Mesendoderm (in vitro differentiated cells): ENCODE measurements around the gene S100G. TPM values are rescaled to one million over a fixed set of nuclear protein-coding genes. Genes with fewer than 3 reads are reported as not detected.

Source experiments
- DNase-seq: peaks from one replicate; pipeline ENCODE4 v3.0.0; 2013
- H2AK5ac ChIP-seq: 2 replicates; pipeline ENCODE4 v1.6.1; 2013; ENCODE audit warnings: low read length, inconsistent platforms
- H2BK120ac ChIP-seq: 2 replicates; pipeline ENCODE4 v1.6.1; 2013; ENCODE audit warnings: low read depth, mild to moderate bottlenecking, low read length, moderate library complexity, mixed read lengths
- H2BK15ac ChIP-seq: replicated peaks from 2 replicates; pipeline ENCODE4 v1.6.1; 2013; ENCODE audit warnings: low read depth, mild to moderate bottlenecking, moderate library complexity
- H2BK5ac ChIP-seq: 2 replicates; pipeline ENCODE4 v1.6.1; 2013; ENCODE audit warnings: low read length, inconsistent platforms
- H3K18ac ChIP-seq: 2 replicates; pipeline ENCODE4 v1.6.1; 2013; ENCODE audit warnings: mild to moderate bottlenecking, low read length, mixed read lengths
- H3K23ac ChIP-seq: one replicate; pipeline ENCODE4 v1.6.1; 2013; ENCODE audit warnings: low read length
- H3K27ac ChIP-seq: 2 replicates; pipeline ENCODE4 v1.5.1; 2013; ENCODE audit warnings: low read depth, mild to moderate bottlenecking, inconsistent platforms, low read length, moderate library complexity
- H3K27me3 ChIP-seq: 2 replicates; pipeline ENCODE4 v1.6.1; 2013; ENCODE audit warnings: low read length, control low read depth, mild to moderate bottlenecking, inconsistent platforms; ENCODE audit not compliant: insufficient read depth, poor library complexity
- H3K36me3 ChIP-seq: 2 replicates; pipeline ENCODE4 v1.6.1; 2013; ENCODE audit warnings: low read length, inconsistent platforms; ENCODE audit not compliant: control insufficient read depth, insufficient read depth
- H3K4ac ChIP-seq: one replicate; pipeline ENCODE4 v1.6.1; 2013; ENCODE audit warnings: low read depth, mild to moderate bottlenecking, low read length, moderate library complexity
- H3K4me1 ChIP-seq: 2 replicates; pipeline ENCODE4 v1.6.1; 2013; ENCODE audit warnings: low read depth, low read length, inconsistent platforms; ENCODE audit not compliant: control insufficient read depth
- H3K4me2 ChIP-seq: 2 replicates; pipeline ENCODE4 v1.6.1; 2013; ENCODE audit warnings: low read length
- H3K4me3 ChIP-seq: 2 replicates; pipeline ENCODE4 v1.5.1; 2013; ENCODE audit warnings: mild to moderate bottlenecking, low read length
- H3K56ac ChIP-seq: one replicate; pipeline ENCODE4 v1.6.1; 2013; ENCODE audit warnings: low read length
- H3K79me1 ChIP-seq: 2 replicates; pipeline ENCODE4 v1.6.1; 2013; ENCODE audit warnings: low read length, inconsistent platforms
- H3K79me2 ChIP-seq: 2 replicates; pipeline ENCODE4 v1.6.1; 2013; ENCODE audit warnings: mild to moderate bottlenecking, low read length; ENCODE audit not compliant: control insufficient read depth, insufficient read depth
- H3K9ac ChIP-seq: 2 replicates; pipeline ENCODE4 v1.6.1; 2013; ENCODE audit warnings: low read length, inconsistent platforms
- H4K5ac ChIP-seq: one replicate; pipeline ENCODE4 v1.6.1; 2013; ENCODE audit warnings: low read length
- H4K8ac ChIP-seq: one replicate; pipeline ENCODE4 v1.6.1; 2013; ENCODE audit warnings: low read depth, mild to moderate bottlenecking, control low read depth, low read length, moderate library complexity
- WGBS: extraction: QIAGEN DNeasy Blood & Tissue Kit; methylation state at CpG from one replicate; pipeline ENCODE4 v1.1.7; 2013; ENCODE audit warnings: low lambda C conversion rate, missing lambda C conversion rate; ENCODE audit not compliant: insufficient coverage; ENCODE audit errors: extremely low coverage; 5-methylcytosine and 5-hydroxymethylcytosine counted together
- small RNA-seq: library from polyadenylated mRNA; stranded (forward); fragments of <200 nt; extraction: miRNeasy Mini kit (QIAGEN cat#:217004); gene quantifications from one replicate; pipeline ENCODE3, GENCODE V24; 2013; ENCODE audit not compliant: insufficient read depth

Gene S100G

DNA sequence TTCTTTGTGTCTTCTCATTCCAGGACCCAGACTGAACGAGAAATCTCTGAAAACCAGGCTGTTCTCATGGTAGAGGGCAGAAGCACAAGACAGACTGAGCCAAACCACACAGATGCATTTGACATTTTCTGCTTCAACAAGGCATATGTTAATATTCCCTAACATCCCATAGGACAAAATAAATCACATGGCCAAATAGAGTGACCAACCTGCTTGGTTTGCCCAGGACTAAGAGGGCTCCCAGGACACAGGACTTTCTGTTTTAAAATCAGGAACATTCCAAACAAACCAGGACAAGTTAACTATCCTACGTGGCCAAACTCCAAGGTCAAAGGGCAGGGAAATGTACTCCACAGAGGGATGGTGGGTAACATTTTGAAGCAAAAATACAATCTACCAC is 50.8 kb downstream of the S100G start:
- no peak overlapping the region for H3K4me3 ChIP-seq
- no peak overlapping the region for H3K56ac ChIP-seq
- no peak overlapping the region for H2BK120ac ChIP-seq
- no peak for DNase-seq
- H4K8ac ChIP-seq, result no peak overlapping the region
- H3K4me1 ChIP-seq, result no peaks in the 10 kb centered on the region
- H2AK5ac ChIP-seq, result no peak overlapping the region
- H3K23ac ChIP-seq, result no peak overlapping the region
- H3K18ac ChIP-seq, result no peak overlapping the region
- no peak overlapping the region for H2BK15ac ChIP-seq
- no peaks in the 10 kb centered on the region for H3K79me2 ChIP-seq
- H3K27ac ChIP-seq, result no peak overlapping the region
- peaks cover 2% of the 10 kb centered on the region for H3K36me3 ChIP-seq
- WGBS, result no CpG with 5 or more reads among the region's 2 CpGs
- H4K5ac ChIP-seq, result no peak overlapping the region
- H3K4ac ChIP-seq, result no peak overlapping the region
- H3K27me3 ChIP-seq, result no peaks in the 10 kb centered on the region
- no peaks in the 10 kb centered on the region for H3K79me1 ChIP-seq
- H3K9ac ChIP-seq, result no peak overlapping the region
- H3K4me2 ChIP-seq, result no peak overlapping the region
- H2BK5ac ChIP-seq, result no peak overlapping the region

DNA sequence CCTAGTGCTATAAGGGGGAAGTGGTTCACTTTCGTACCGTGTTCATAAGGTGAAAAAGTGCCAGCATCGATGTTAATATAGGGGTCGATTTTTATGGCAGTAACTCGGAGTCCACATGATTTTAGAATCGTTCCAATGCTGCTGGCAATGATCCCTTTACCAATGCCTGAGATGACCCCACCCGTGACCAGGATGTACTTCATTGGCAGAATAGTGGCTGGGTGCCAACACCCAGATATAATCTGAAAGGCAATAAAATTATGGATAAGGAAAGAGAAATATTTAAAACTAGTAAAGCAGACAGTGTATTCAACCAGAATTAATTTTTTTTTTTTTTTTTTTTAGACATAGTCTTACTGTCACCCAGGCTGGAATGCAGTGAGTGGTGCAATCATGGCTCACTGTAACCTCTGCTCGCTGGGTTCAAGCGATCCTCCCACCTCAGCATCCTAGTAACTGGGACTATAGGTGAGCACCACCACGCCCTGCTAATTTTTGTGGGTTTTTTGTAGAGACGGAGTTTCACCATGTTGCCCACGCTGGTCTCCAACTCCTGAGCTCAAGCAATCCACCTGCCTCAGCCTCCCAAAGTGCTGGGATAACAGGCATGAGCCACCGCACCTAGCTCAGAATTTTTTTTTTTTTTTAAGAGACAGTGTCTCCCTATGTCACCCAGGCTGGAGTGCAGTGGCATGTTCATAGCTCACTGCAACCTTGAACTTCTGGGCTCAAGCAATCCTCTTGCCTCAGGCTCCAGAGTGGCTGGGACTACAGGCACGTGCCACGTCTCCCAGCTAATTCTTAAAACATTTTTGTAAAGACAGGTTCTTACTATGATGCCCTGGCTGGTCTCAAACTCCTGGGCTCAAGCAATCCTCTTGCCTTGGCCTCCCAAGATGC is 53.0 kb downstream of the S100G start:
- no peak overlapping the region for H3K9ac ChIP-seq
- no peak overlapping the region for H4K5ac ChIP-seq
- H3K23ac ChIP-seq, result no peak overlapping the region
- no peak overlapping the region for H3K27ac ChIP-seq
- no peak overlapping the region for H3K56ac ChIP-seq
- H2AK5ac ChIP-seq, result no peak overlapping the region
- peaks cover 2% of the 10 kb centered on the region for H3K36me3 ChIP-seq
- H3K4ac ChIP-seq, result no peak overlapping the region
- no peak overlapping the region for H2BK5ac ChIP-seq
- no peaks in the 10 kb centered on the region for H3K27me3 ChIP-seq
- WGBS, result no CpG with 5 or more reads among the region's 15 CpGs
- H3K18ac ChIP-seq, result no peak overlapping the region
- H3K79me1 ChIP-seq, result no peaks in the 10 kb centered on the region
- no peaks in the 10 kb centered on the region for H3K4me1 ChIP-seq
- DNase-seq, result no peak
- no peaks in the 10 kb centered on the region for H3K79me2 ChIP-seq
- H3K4me3 ChIP-seq, result no peak overlapping the region
- H2BK15ac ChIP-seq, result no peak overlapping the region
- H4K8ac ChIP-seq, result no peak overlapping the region
- no peak overlapping the region for H3K4me2 ChIP-seq
- H2BK120ac ChIP-seq, result no peak overlapping the region

Small RNAs within 50 kb of the gene (small RNA-seq; reads per million reads assigned to genes)
- not detected for gene MIR548AM
